Ovary (tissue), 9 donors: ENCODE results near the gene FPR1. TPM values are rescaled to one million over a fixed set of nuclear protein-coding genes. Genes with fewer than 3 reads are reported as not detected.

Experiments
- DNase-seq, 5 donors: peaks; one replicate each; pipeline ENCODE4 v3.0.0-alpha.2; 2019 to 2020
- H3K27ac ChIP-seq, 2 donors: fragments of 200-600 bp; one replicate each; pipeline versions ENCODE4 v1.5.1 to v1.8.0; 2019 to 2022
- H3K27me3 ChIP-seq: fragments of 200-600 bp; one replicate; pipeline ENCODE4 v1.8.0; 2022
- H3K36me3 ChIP-seq: fragments of 200-600 bp; sonication (generic); one replicate; pipeline ENCODE4 v1.5.1; 2019
- H3K4me1 ChIP-seq: one replicate; pipeline ENCODE4 v1.8.1; 2013; ENCODE audit warnings: mild to moderate bottlenecking, moderate library complexity; ENCODE audit not compliant: insufficient read depth
- H3K4me3 ChIP-seq: fragments of 200-600 bp; sonication (generic); one replicate; pipeline ENCODE4 v1.5.1; 2017
- H3K9me3 ChIP-seq, 2 donors: fragments of 200-600 bp in 1 of 2; sonication (generic) in 1 of 2; one replicate each; pipeline versions ENCODE4 v1.5.1 to v1.8.1; 2013 to 2019; ENCODE audit warnings: mild to moderate bottlenecking in 1 of 2, moderate library complexity in 1 of 2
- CTCF ChIP-seq, 3 donors: fragments of 450-650 bp in 2 of 3; fragments of 200-600 bp in 1 of 3; IDR thresholded peaks; one replicate each; pipeline versions ENCODE4 v1.5.1 to v1.8.0; 2016 to 2022; ENCODE audit warnings: antibody characterized with exemption in 3 of 3, mild to moderate bottlenecking in 1 of 3
- EP300 ChIP-seq: sonication (generic); formaldehyde crosslinking; IDR thresholded peaks from one replicate; pipeline ENCODE4 v1.6.1; 2017; ENCODE audit warnings: antibody characterized with exemption
- POLR2A ChIP-seq: fragments of 450-650 bp; IDR thresholded peaks from one replicate; pipeline ENCODE4 v1.6.1; 2017; ENCODE audit warnings: antibody characterized with exemption, mild to moderate bottlenecking, moderate library complexity
- WGBS, 3 donors: extraction: QIAGEN DNeasy Blood & Tissue Kit in 1 of 3; methylation state at CpG; one replicate each; pipeline versions ENCODE4 v1.1.5 to v1.1.7; 2013 to 2017; 5-methylcytosine and 5-hydroxymethylcytosine counted together
- intact Hi-C, 4 donors: fragments of 100-400 bp; cut with DNase I; formaldehyde crosslinking; loops; one replicate each; pipeline versions ENCODE4 v1.11.0 to v1.15.1; 2022 to 2023
- polyA plus RNA-seq, 2 donors: library from polyadenylated mRNA; stranded (reverse); fragments of 200-250 nt in 1 of 2; fragments of 350-450 nt in 1 of 2; fragmentation: Illumina TruSeq in 1 of 2; extraction: RNeasy Lipid Tissue Mini Kit (QIAGEN cat#74804) in 1 of 2; gene quantifications; one replicate each; pipeline ENCODE4 v1.2.3, GENCODE V29; 2013 to 2014
- total RNA-seq, 7 donors: library from RNA; depleted of rRNA in 2 of 7; stranded (reverse); fragments of >200 nt in 2 of 7; fragmentation: NEBNext Ultra II Directional in 3 of 7; extraction: Animal tissue kit (Norgen Biotek cat#: 25700) in 3 of 7; gene quantifications; one replicate each; pipeline versions ENCODE4 v1.1.0 to v1.2.4, GENCODE V29; 2016 to 2023
- donor health status: DM: no; HTN: no; CAD: no; lungs with moderate emphysema.
- donor health status: DM: no; HTN: no; CAD: no.
- donor health status: Bipolar disorder and iron deficiency.
- donor health status: DM: yes; HTN: yes; CAD: no.
- donor health status: DM: no; HTN: no; CAD: no.
- donor health status: DM: yes; HTN: yes; CAD: no.

The FPR1 gene
- total and polyA plus RNA-seq, 9 donors = 1.1 to 18.2 (median 3.6) TPM

- WGBS, 3 donors = 24 to 33% (median 33%) methylated on average over 7 of the region's 7 CpGs
- H3K27me3 ChIP-seq = no peaks in the 10 kb centered on the region
- no peaks in the 10 kb centered on the region for H3K9me3 ChIP-seq
- no peak overlapping the region for H3K27ac ChIP-seq
- H3K36me3 ChIP-seq = no peaks in the 10 kb centered on the region
- intact Hi-C loops = no loop called here
- no peak overlapping the region for H3K4me3 ChIP-seq
- no peak for DNase-seq
- no peaks in the 10 kb centered on the region for H3K4me1 ChIP-seq
- no peak for TF ChIP-seq POLR2A
- TF ChIP-seq EP300 = no peak
- TF ChIP-seq CTCF (IDR thresholded peaks at IDR 0.05) = no peak
These were observed 17.7 kb downstream of the FPR1 start for GRCh38 chr19:51733742-51734522.

- H3K36me3 ChIP-seq = no peaks in the 10 kb centered on the region
- intact Hi-C loops = no loop called here
- H3K27ac ChIP-seq = no peak overlapping the region
- 3 to 16% (median 9%) methylated on average over 2 of the region's 2 CpGs for WGBS, 3 donors
- no peaks in the 10 kb centered on the region for H3K4me1 ChIP-seq
- H3K9me3 ChIP-seq = no peaks in the 10 kb centered on the region
- no peaks in the 10 kb centered on the region for H3K27me3 ChIP-seq
- DNase-seq = no peak
- no peak overlapping the region for H3K4me3 ChIP-seq
- TF ChIP-seq CTCF (IDR thresholded peaks at IDR 0.05) = no peak
- TF ChIP-seq POLR2A = no peak
- no peak for TF ChIP-seq EP300
These were observed 21.9 kb downstream of the FPR1 start for GRCh38 chr19:51729781-51730180.

GRCh38 chr19:51727349-51727880 is 24.3 kb downstream of the FPR1 start:
- H3K27ac ChIP-seq = no peak overlapping the region
- no peaks in the 10 kb centered on the region for H3K36me3 ChIP-seq
- WGBS, 3 donors = 76 to 85% (median 81%) methylated on average over 7 of the region's 7 CpGs
- no peaks in the 10 kb centered on the region for H3K27me3 ChIP-seq
- H3K4me1 ChIP-seq = peaks cover 2% of the 10 kb centered on the region
- no peak for TF ChIP-seq EP300
- TF ChIP-seq POLR2A = no peak
- H3K9me3 ChIP-seq = no peaks in the 10 kb centered on the region
- no peak overlapping the region for H3K4me3 ChIP-seq
- intact Hi-C loops = no loop called here
- no peak for DNase-seq

- TF ChIP-seq POLR2A (peak; percentile 38), EP300 (no peak)
- Histone ChIP-seq H3K27me3 (no peaks in the 10 kb centered on the region), H3K36me3 (no peaks in the 10 kb centered on the region), H3K4me3 (no peak overlapping the region), H3K27ac (peak overlapping the region in 1 of 2 donors; percentile 30), H3K4me1 (peaks cover 2% of the 10 kb centered on the region), H3K9me3 (no peaks in the 10 kb centered on the region)
- intact Hi-C loops = no loop called here
- 13 to 17% (median 13%) methylated on average over 11 to 14 of the region's 14 CpGs for WGBS, 3 donors
- peak; percentile 34 to 84 (median 74) for DNase-seq
These were observed 25.6 kb downstream of the FPR1 start for GRCh38 chr19:51726049-51726448.

GRCh38 chr19:51724543-51724942 is 27.1 kb downstream of the FPR1 start:
- H3K4me3 ChIP-seq = no peak overlapping the region
- 10 to 26% (median 17%) methylated on average over 15 of the region's 15 CpGs for WGBS, 3 donors
- H3K9me3 ChIP-seq = no peaks in the 10 kb centered on the region
- intact Hi-C loops = no loop called here
- DNase-seq = peak in 4 of 5 donors; percentile 44 to 62 (median 54)
- no peaks in the 10 kb centered on the region for H3K36me3 ChIP-seq
- H3K4me1 ChIP-seq = peaks cover 4% of the 10 kb centered on the region
- TF ChIP-seq CTCF (IDR thresholded peaks at IDR 0.05) (no peak), EP300 (no peak), POLR2A (no peak)
- no peaks in the 10 kb centered on the region for H3K27me3 ChIP-seq
- peak overlapping the region; percentile 7 to 36 for H3K27ac ChIP-seq
